HTR-8/SVneo (cell line): ENCODE data around the gene APBA2.
A peak's percentile ranks its signal among the peaks of the same experiment; 100 is the strongest.

ENCODE experiments used
- DNase-seq: peaks from one replicate; pipeline ENCODE4 v3.0.0; 2011; ENCODE audit warnings: low spot score, mixed read lengths; ENCODE audit not compliant: insufficient read length
- FAIRE-seq: peaks from 2 replicates; lab custom pipeline; 2011; peaks lifted over from hg19 to GRCh38; lab: Jason Lieb, UNC

Gene APBA2

GRCh38 chr15:28930011-28930410, 44.2 kb downstream of the APBA2 start:
- no peak for FAIRE-seq
- no peak for DNase-seq

GRCh38 chr15:28930476-28931291, 44.9 kb downstream of the APBA2 start:
- DNase-seq (no peak), FAIRE-seq (no peak)

GRCh38 chr15:28931828-28932227, 46.1 kb downstream of the APBA2 start:
- no peak for FAIRE-seq
- no peak for DNase-seq

GRCh38 chr15:28932361-28932760, 46.6 kb downstream of the APBA2 start:
- DNase-seq (no peak), FAIRE-seq (no peak)

- FAIRE-seq (no peak), DNase-seq (no peak)
Measured at GRCh38 chr15:28933710-28934445, 48.1 kb downstream of the APBA2 start.

- FAIRE-seq, result no peak
- DNase-seq, result no peak
Measured at GRCh38 chr15:28934645-28935044, 48.9 kb downstream of the APBA2 start.

- DNase-seq (peak; percentile 23), FAIRE-seq (no peak)
Measured at GRCh38 chr15:28935316-28935715, 49.5 kb downstream of the APBA2 start.

GRCh38 chr15:28936081-28936480, 50.3 kb downstream of the APBA2 start:
- DNase-seq (no peak), FAIRE-seq (no peak)

GRCh38 chr15:28936481-28936881, 50.7 kb downstream of the APBA2 start:
- DNase-seq (no peak), FAIRE-seq (no peak)

- no peak for DNase-seq
- FAIRE-seq, result no peak
Measured at GRCh38 chr15:28937271-28937670, 51.5 kb downstream of the APBA2 start.

GRCh38 chr15:28942046-28942445, 56.3 kb downstream of the APBA2 start:
- DNase-seq (no peak), FAIRE-seq (no peak)

GRCh38 chr15:28942571-28942970, 56.8 kb downstream of the APBA2 start:
- FAIRE-seq, result no peak
- DNase-seq, result no peak

- no peak for FAIRE-seq
Measured at GRCh38 chr15:28943146-28943545, 57.4 kb downstream of the APBA2 start.

GRCh38 chr15:28943611-28944230, 57.9 kb downstream of the APBA2 start:
- DNase-seq, result no peak
- FAIRE-seq, result no peak

More at GRCh38 chr15:28943146-28943545, 57.4 kb downstream of the APBA2 start:
- DNase-seq, result no peak

GRCh38 chr15:28944286-28944685, 58.5 kb downstream of the APBA2 start:
- DNase-seq (no peak), FAIRE-seq (no peak)

GRCh38 chr15:28944696-28945300, 59.0 kb downstream of the APBA2 start:
- DNase-seq, result no peak
- FAIRE-seq, result no peak

GRCh38 chr15:28945626-28946230, 60.0 kb downstream of the APBA2 start:
- FAIRE-seq (no peak), DNase-seq (no peak)

GRCh38 chr15:28946803-28947202, 61.0 kb downstream of the APBA2 start:
- FAIRE-seq (no peak), DNase-seq (no peak)

- FAIRE-seq, result no peak
- DNase-seq, result no peak
Measured at GRCh38 chr15:28947221-28947674, 61.5 kb downstream of the APBA2 start.

- no peak for FAIRE-seq
Measured at GRCh38 chr15:28948036-28948435, 62.3 kb downstream of the APBA2 start.

More at GRCh38 chr15:28948036-28948435, 62.3 kb downstream of the APBA2 start:
- no peak for DNase-seq
